H54 (cell line): ENCODE data around the gene ARPIN.
"Not testable (repeated sequence)": the region's sequence is repeated elsewhere in the genome, so short reads cannot be mapped to it uniquely, and the experiment has no call there.

Experiments
- DNase-seq: peaks from one replicate; pipeline ENCODE4 v3.0.0; 2011; ENCODE audit warnings: low spot score, mixed read lengths; ENCODE audit not compliant: insufficient read length
- FAIRE-seq: peaks from 3 replicates; lab custom pipeline; 2011; peaks lifted over from hg19 to GRCh38; lab: Jason Lieb, UNC
- POLR2A ChIP-seq: IDR thresholded peaks from 2 replicates; pipeline ENCODE4 v1.6.1; 2011; ENCODE audit warnings: low read depth, mild to moderate bottlenecking, low read length

Gene ARPIN

GRCh38 chr15:89857673-89858072 is 55.1 kb downstream of the ARPIN start:
- no peak for DNase-seq
- no peak for TF ChIP-seq POLR2A
- no peak for FAIRE-seq

- FAIRE-seq (no peak), DNase-seq (no peak)
- TF ChIP-seq POLR2A = no peak
These were observed 56.8 kb downstream of the ARPIN start for GRCh38 chr15:89855948-89856347.

GRCh38 chr15:89854863-89855262 is 57.9 kb downstream of the ARPIN start:
- DNase-seq, FAIRE-seq: not testable (repeated sequence)

GRCh38 chr15:89852342-89852995 is 60.3 kb downstream of the ARPIN start:
- no peak for FAIRE-seq
- no peak for TF ChIP-seq POLR2A

GRCh38 chr15:89851673-89852341 is 60.9 kb downstream of the ARPIN start:
- no peak for DNase-seq

More at GRCh38 chr15:89852342-89852995, 60.3 kb downstream of the ARPIN start:
- DNase-seq = no peak

GRCh38 chr15:89848970-89849292 is 63.8 kb downstream of the ARPIN start:
- FAIRE-seq (no peak), DNase-seq (no peak)
- TF ChIP-seq POLR2A = no peak

More at GRCh38 chr15:89851673-89852341, 60.9 kb downstream of the ARPIN start:
- no peak for FAIRE-seq
- no peak for TF ChIP-seq POLR2A

- TF ChIP-seq POLR2A = no peak
- FAIRE-seq (no peak), DNase-seq (no peak)
These were observed 65.7 kb downstream of the ARPIN start for GRCh38 chr15:89847101-89847500.

GRCh38 chr15:89845305-89845893 is 67.4 kb downstream of the ARPIN start:
- TF ChIP-seq POLR2A = no peak
- FAIRE-seq (peak; percentile 66), DNase-seq (peak; percentile 32)
